ENCODE data around the gene CEACAM18. TPM values are rescaled to one million over a fixed set of nuclear protein-coding genes. Genes with fewer than 3 reads are reported as not detected.

Gene CEACAM18
- total and polyA plus RNA-seq, 2 donors (not counting 3 experiments of a cell fraction or from before 2014, with no cell fraction given) = not detected

DNA sequence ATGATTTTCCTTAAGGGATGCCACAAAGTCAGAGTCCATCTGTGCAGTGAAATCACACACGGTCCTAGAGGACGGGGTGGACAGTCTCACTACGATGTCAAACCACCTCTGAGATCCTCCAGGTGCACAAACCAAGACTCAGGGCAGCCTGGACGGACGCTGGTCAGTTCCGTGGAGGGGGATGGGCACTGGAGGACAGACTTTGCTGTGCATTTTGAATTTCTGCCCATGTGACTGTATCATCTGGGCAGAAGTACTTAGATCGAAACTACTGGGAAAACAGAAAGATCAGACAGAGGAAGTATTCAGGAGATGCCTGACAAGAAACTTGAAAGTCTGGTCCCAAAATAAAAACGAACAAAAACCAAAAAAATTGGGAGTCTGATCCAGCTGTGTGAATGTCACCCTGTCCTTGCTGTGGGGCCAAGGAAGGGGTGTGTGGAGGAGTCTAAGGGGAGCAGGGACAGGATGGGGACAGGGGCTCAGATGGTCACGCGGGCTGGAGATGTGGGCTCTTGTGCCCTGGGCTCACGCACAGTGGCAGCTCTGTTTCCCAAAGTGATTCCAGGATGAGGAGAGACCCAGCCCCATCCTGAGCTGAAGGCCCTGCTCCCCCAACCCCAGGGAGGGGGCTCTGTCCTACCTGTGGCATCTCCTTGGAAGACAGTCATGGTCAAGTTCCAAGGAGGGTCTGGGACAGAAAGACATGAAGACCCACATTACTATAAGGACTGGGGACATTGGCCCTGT lies 21.6 kb upstream of the CEACAM18 start:
- no peak for FAIRE-seq
- BruUV-seq (replicated peaks) = no TSS peak
- Histone ChIP-seq H4K20me1 (replicated peaks; ENCODE audit: control insufficient read depth, extremely low read depth, insufficient read depth, low read length) (no peaks in the 10 kb centered on the region), H3K9me3 (replicated peaks; ENCODE audit: control insufficient read depth, insufficient read depth, low read length) (no peaks in the 10 kb centered on the region), H3K27me3 (ENCODE audit: control insufficient read depth in 2 of 2, insufficient read depth in 2 of 2, low read length in 2 of 2) (no peaks in the 10 kb centered on the region), H3K4me1 (ENCODE audit: control insufficient read depth, extremely low read depth, insufficient read depth, low read length) (no peaks in the 10 kb centered on the region), H3K79me2 (ENCODE audit: control insufficient read depth, insufficient read depth, low read length) (no peaks in the 10 kb centered on the region), H2AFZ (ENCODE audit: low read depth, low read length) (no peak overlapping the region), H3K4me3 (replicated peaks in 1 of 3; ENCODE audit: insufficient read depth in 1 of 3, low read depth in 1 of 3, low read length in 3 of 3) (no peak overlapping the region), H3K36me3 (ENCODE audit: control insufficient read depth in 2 of 2, extremely low read depth in 1 of 2, insufficient read depth in 2 of 2, low read length in 2 of 2) (no peaks in the 10 kb centered on the region), H3K9me1 (replicated peaks; ENCODE audit: control insufficient read depth, extremely low read depth, insufficient read depth, low read length) (no peaks in the 10 kb centered on the region), H3K27ac (ENCODE audit: insufficient read depth, low read depth, low read length) (no peak overlapping the region), H3K4me2 (ENCODE audit: insufficient read depth, low read length) (no peak overlapping the region), H3K9ac (replicated peaks; ENCODE audit: extremely low read depth, insufficient read depth, low read length) (no peak overlapping the region)
- intact Hi-C loops (cut with micrococcal nuclease) (no loop called here), dilution Hi-C loops (cut with MboI; ENCODE audit: extremely low pct_ligation_motif_present, low sequenced_read_pairs) (no loop called here)
- CTCF ChIA-PET = interaction anchor here (0.8 kb wide), 1 partner anchor 17 kb away, joined by 4 read pairs; no protein-coding TSS in a partner anchor
- TF ChIP-seq POLR2A (IDR thresholded peaks at IDR 0.05; ENCODE audit: low read depth, low read length) (no peak), GATA2 (IDR thresholded peaks at IDR 0.05; ENCODE audit: insufficient read depth, insufficient read length, low read depth, low read length) (no peak), POLR2AphosphoS5 (IDR thresholded peaks at IDR 0.05; ENCODE audit: insufficient read depth, low read depth, low read length) (no peak), JUN (IDR thresholded peaks at IDR 0.05; ENCODE audit: borderline replicate concordance, insufficient read depth, insufficient read length, low read depth) (no peak), FOS (IDR thresholded peaks at IDR 0.05; ENCODE audit: borderline replicate concordance, insufficient read depth, low read length) (no peak), EZH2 (IDR thresholded peaks at IDR 0.05; ENCODE audit: borderline replicate concordance, low read depth, low read length, severe bottlenecking) (no peak), MYC (IDR thresholded peaks at IDR 0.05; ENCODE audit: low read depth, low read length) (no peak)
- TF ChIP-seq, protein P1, sequence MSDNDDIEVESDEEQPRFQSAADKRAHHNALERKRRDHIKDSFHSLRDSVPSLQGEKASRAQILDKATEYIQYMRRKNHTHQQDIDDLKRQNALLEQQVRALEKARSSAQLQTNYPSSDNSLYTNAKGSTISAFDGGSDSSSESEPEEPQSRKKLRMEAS (IDR thresholded peaks at IDR 0.05; ENCODE audit: insufficient read depth, insufficient read length) = no peak
- TF ChIP-seq, protein P2, sequence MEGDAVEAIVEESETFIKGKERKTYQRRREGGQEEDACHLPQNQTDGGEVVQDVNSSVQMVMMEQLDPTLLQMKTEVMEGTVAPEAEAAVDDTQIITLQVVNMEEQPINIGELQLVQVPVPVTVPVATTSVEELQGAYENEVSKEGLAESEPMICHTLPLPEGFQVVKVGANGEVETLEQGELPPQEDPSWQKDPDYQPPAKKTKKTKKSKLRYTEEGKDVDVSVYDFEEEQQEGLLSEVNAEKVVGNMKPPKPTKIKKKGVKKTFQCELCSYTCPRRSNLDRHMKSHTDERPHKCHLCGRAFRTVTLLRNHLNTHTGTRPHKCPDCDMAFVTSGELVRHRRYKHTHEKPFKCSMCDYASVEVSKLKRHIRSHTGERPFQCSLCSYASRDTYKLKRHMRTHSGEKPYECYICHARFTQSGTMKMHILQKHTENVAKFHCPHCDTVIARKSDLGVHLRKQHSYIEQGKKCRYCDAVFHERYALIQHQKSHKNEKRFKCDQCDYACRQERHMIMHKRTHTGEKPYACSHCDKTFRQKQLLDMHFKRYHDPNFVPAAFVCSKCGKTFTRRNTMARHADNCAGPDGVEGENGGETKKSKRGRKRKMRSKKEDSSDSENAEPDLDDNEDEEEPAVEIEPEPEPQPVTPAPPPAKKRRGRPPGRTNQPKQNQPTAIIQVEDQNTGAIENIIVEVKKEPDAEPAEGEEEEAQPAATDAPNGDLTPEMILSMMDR (IDR thresholded peaks at IDR 0.05; ENCODE audit: extremely low read depth in 1 of 2, insufficient read depth in 1 of 2, low read depth in 1 of 2, low read length in 2 of 2) = no peak
- POLR2A ChIA-PET = no interaction called here
- DNase-seq (ENCODE audit: low read depth, low spot score) = no peak
